LNCaP clone FGC (cell line): ENCODE measurements around the gene PTPN14.

Experiments
- DNase-seq: peaks from one replicate; pipeline ENCODE4 v3.0.0-alpha.2; 2011; ENCODE audit warnings: low read depth
- H3K4me3 ChIP-seq: 2 replicates; pipeline ENCODE4 v1.5.1; 2011; ENCODE audit warnings: mild to moderate bottlenecking, low read depth, low read length, control low read depth
- TF ChIP-seq, protein P1 (sequence below): IDR thresholded peaks from 2 replicates; pipeline ENCODE4 v1.5.1; 2012; ENCODE audit warnings: mild to moderate bottlenecking; ENCODE audit not compliant: control insufficient read depth, insufficient read depth; ENCODE audit errors: extremely low read depth

PTPN14 gene

DNA sequence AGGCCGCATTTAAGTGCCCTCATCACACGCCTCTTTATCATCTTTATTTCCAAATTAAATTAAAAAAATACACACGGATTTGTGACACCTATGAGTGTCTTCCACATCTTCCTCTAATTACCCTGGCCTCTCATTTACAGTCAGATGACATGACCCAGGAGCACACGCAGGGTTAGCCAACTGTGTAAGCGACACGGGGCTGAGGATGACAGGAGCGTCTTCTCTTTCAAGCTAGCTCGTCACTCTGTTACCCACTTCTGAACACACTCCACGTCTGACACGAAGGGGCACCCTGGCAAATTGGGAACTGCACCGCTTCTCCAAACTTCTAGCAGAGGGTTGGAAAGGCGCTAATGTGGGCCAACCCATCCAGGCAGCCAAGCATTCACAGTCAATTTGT, 158.3 kb downstream of the PTPN14 start:
- no peak for DNase-seq
- TF ChIP-seq, protein P1, sequence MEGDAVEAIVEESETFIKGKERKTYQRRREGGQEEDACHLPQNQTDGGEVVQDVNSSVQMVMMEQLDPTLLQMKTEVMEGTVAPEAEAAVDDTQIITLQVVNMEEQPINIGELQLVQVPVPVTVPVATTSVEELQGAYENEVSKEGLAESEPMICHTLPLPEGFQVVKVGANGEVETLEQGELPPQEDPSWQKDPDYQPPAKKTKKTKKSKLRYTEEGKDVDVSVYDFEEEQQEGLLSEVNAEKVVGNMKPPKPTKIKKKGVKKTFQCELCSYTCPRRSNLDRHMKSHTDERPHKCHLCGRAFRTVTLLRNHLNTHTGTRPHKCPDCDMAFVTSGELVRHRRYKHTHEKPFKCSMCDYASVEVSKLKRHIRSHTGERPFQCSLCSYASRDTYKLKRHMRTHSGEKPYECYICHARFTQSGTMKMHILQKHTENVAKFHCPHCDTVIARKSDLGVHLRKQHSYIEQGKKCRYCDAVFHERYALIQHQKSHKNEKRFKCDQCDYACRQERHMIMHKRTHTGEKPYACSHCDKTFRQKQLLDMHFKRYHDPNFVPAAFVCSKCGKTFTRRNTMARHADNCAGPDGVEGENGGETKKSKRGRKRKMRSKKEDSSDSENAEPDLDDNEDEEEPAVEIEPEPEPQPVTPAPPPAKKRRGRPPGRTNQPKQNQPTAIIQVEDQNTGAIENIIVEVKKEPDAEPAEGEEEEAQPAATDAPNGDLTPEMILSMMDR, result no peak
- no peak overlapping the region for H3K4me3 ChIP-seq

DNA sequence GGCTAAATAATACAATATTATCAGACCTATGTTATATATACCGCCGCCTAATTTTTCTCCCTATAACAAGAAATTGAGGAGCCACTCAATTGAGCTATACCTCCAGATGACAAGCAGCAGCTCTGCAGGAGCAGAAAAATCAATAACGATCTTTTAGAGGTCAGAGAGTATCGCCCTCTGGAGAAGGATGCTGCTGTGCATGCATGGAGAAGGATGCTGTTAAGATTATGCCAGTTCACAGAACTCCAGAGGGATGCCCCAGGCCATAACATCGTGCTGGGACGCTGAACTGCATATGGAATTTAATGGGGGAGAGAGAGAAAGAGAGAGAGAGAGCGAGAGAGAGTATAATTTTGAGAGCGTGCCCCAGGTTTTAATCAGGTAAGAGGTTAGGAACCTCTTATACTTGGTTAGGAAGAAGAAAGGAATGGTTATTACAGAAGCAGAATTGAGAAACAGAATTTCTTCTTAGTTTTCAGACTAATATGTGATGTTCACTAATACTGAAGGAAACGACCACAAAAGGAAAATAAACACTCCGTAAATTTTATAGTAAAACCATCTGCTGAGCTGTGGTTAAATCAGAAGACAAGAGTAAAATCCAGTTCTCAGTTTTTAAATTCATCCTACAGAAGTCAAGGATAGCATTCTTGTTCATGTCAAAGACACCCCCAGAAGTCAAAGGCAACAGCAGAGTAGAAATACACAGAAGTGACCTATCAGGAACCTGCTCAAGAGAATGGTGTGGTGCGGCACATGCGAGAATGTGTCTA, 159.3 kb downstream of the PTPN14 start:
- no peak overlapping the region for H3K4me3 ChIP-seq
- TF ChIP-seq, protein P1, result no peak
- DNase-seq, result no peak

DNA sequence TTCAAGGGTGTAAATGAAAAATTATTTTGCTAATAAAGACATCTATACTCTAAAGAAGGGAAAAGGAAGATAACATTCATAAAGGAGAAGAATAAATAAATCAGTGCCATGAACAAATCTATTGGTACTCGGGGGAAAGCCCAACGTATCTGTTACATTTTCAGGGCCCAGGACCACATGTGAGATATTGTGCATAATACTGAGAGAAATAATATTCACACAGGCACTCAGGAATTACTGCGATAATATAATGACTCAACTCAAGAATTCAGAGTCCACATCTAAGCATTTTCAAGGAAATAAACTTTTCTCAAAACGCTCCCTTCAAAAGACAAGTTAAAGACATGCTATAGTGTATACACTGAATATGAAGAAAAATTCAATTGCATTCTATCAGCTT, 161.7 kb downstream of the PTPN14 start:
- TF ChIP-seq, protein P1, result no peak
- no peak for DNase-seq
- no peak overlapping the region for H3K4me3 ChIP-seq

DNA sequence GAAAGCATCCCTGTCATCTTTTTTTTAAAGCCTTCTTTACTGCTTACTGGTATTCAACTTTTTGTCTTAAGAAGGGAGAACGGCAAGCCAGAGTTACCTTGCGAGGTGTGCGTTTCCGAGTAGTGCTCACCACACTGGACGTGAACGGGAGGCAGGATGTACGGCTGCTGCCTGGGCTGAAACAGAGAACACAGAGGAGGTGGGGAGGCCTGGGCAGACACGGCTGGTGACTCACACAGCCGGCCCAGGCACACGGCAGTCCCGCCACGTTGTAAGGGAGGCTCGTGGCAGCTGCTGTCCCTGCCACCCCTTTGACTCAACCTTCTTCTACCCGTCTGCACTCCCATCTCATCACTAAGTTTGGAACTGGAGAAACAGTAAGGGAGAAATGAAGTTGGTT, 164.7 kb downstream of the PTPN14 start:
- TF ChIP-seq, protein P1, result no peak
- no peak overlapping the region for H3K4me3 ChIP-seq
- no peak for DNase-seq

DNA sequence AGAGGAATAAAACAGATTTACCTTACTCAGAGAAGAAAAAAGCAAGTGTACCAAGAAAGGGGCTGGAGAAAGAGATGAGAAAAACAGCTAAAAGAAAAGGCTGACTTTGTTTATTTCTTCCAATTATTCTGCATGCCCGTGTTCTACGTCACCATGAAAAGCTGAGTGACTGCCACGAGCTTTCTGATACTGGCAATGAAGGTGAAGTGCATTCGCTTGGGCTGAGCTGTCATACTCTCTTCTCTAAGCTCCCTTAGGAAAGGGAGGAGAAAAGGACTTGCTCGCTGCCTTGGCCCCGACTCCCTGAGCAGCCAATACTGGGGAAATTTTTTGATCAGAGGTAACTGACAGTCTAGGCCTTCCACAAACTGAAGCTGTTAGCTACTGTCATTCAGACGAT, 165.1 kb downstream of the PTPN14 start:
- TF ChIP-seq, protein P1, result no peak
- no peak overlapping the region for H3K4me3 ChIP-seq
- no peak for DNase-seq

DNA sequence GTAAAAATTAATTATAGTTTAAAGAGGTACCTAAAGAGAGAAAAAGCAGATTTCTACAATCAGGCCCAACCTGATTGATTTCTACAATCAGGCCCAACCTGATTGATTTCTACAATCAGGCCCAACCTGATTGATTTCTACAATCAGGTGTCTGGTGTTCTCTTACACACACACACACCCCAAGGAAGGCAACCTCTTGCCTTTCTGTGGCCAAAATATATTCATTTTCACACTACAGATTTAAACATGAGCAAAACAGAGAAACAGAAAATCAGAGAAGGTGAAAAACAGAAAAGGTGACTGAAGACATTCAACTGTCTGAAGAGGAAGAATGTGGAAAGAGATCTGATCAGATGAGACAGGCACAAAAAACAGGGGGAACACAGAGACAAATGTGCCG, 166.0 kb downstream of the PTPN14 start:
- H3K4me3 ChIP-seq, result no peak overlapping the region
- no peak for DNase-seq
- TF ChIP-seq, protein P1, result no peak
